Psoas muscle (tissue), 8 donors: ENCODE measurements around the gene EPO. TPM values are rescaled to one million over a fixed set of nuclear protein-coding genes. Genes with fewer than 3 reads are reported as not detected.
A peak's percentile ranks its signal among the peaks of the same experiment; 100 is the strongest.
"Not testable (repeated sequence)": the region's sequence is repeated elsewhere in the genome, so short reads cannot be mapped to it uniquely, and the experiment has no call there.

Experiments used
- ATAC-seq, 4 donors: fragments of 200-7000 bp; cut with Tn5 transposase; one replicate each; pipeline ENCODE4 v1.9.1; 2020; ENCODE audit warnings: moderate library complexity in 3 of 4, mild to moderate bottlenecking in 2 of 4
- DNase-seq, 2 donors: peaks; one replicate each; pipeline ENCODE4 v3.0.0-alpha.2; 2020
- H3K27ac ChIP-seq: fragments of 200-600 bp; one replicate; pipeline ENCODE4 v1.8.0; 2022
- H3K27me3 ChIP-seq, 3 donors: fragments of 200-600 bp in 1 of 3; one replicate each; pipeline versions ENCODE4 v1.6.1 to v1.8.0; 2013 to 2022; ENCODE audit warnings: low read length in 2 of 3, mild to moderate bottlenecking in 2 of 3, moderate library complexity in 1 of 3; ENCODE audit not compliant: insufficient read depth in 3 of 3
- H3K36me3 ChIP-seq, 2 donors: fragments of 200-600 bp in 1 of 2; one replicate each; pipeline versions ENCODE4 v1.6.1 to v1.8.0; 2013 to 2022; ENCODE audit warnings: low read depth in 1 of 2, mild to moderate bottlenecking in 1 of 2, moderate library complexity in 1 of 2; ENCODE audit not compliant: insufficient read depth in 1 of 2
- H3K4me1 ChIP-seq: fragments of 200-600 bp; one replicate; pipeline ENCODE4 v1.8.0; 2022
- H3K4me3 ChIP-seq: fragments of 200-600 bp; one replicate; pipeline ENCODE4 v1.8.0; 2022; ENCODE audit warnings: mild to moderate bottlenecking
- H3K9me3 ChIP-seq: fragments of 200-600 bp; one replicate; pipeline ENCODE4 v1.8.0; 2022
- CTCF ChIP-seq: fragments of 200-600 bp; IDR thresholded peaks from one replicate; pipeline ENCODE4 v1.8.0; 2022; ENCODE audit warnings: antibody characterized with exemption
- WGBS, 3 donors: extraction: QIAGEN DNeasy Blood & Tissue Kit; methylation state at CpG; one replicate each; pipeline versions ENCODE4 v1.1.6 to v1.1.7; 2013; 5-methylcytosine and 5-hydroxymethylcytosine counted together
- intact Hi-C, 2 donors: fragments of 100-400 bp; cut with DNase I; formaldehyde crosslinking; loops; one replicate each; pipeline versions ENCODE4 v1.11.0 to v1.14.2; 2022
- polyA plus RNA-seq, 3 donors: library from polyadenylated mRNA; stranded (reverse); fragments of 200-250 nt; gene quantifications; one replicate each; pipeline ENCODE4 v1.2.3, GENCODE V29; 2013
- total RNA-seq, 4 donors: library from RNA; stranded (reverse); fragmentation: NEBNext Ultra II Directional in 2 of 4; extraction: Animal tissue kit (Norgen Biotek cat#: 25700) in 2 of 4; gene quantifications; one replicate each; pipeline versions ENCODE4 v1.2.1 to v1.2.4, GENCODE V29; 2021 to 2023
- donor health status: healthy with polysubstance abuse.
- donor health status: DM: no; HTN: no; CAD: no; lungs with moderate emphysema.
- donor health status: Bipolar disorder and iron deficiency.
- donor health status: healthy.
- donor health status: DM: yes; HTN: yes; CAD: no.
- donor health status: DM: no; HTN: no; CAD: no.
- donor health status: DM: no; HTN: no; CAD: no.
- donor health status: DM: yes; HTN: yes; CAD: no.

EPO gene
- total and polyA plus RNA-seq, 7 donors = not detected

- no peak for TF ChIP-seq CTCF
- DNase-seq (peak in 1 of 2 donors; percentile 63), ATAC-seq (no peak)
- WGBS, 3 donors = 15 to 21% (median 18%) methylated on average over 30 to 34 of the region's 34 CpGs
- H3K36me3 ChIP-seq = peaks cover 0 to 19% of the 10 kb centered on the region in 2 donors
- H3K4me1 ChIP-seq = peaks cover 13% of the 10 kb centered on the region
- intact Hi-C loops = loop anchor here in 1 of 2 donors (5.0 kb wide), 1 partner anchor 146 kb away; the partner anchor contains the start of gene SLC12A9
- H3K27ac ChIP-seq = peak overlapping the region; percentile 89
- H3K9me3 ChIP-seq = no peaks in the 10 kb centered on the region
- H3K27me3 ChIP-seq = no peaks in the 10 kb centered on the region
- peak overlapping the region; percentile 80 for H3K4me3 ChIP-seq
These were observed 13.5 kb upstream of the EPO start for GRCh38 chr7:100706672-100707311.

- 82 to 93% (median 86%) methylated on average over 6 of the region's 6 CpGs for whole genome bisulfite sequencing, 3 donors
- no peak for ATAC-seq
- Histone ChIP-seq H3K27ac (no peak overlapping the region), H3K9me3 (no peaks in the 10 kb centered on the region), H3K36me3 (peaks cover 0 to 19% of the 10 kb centered on the region in 2 donors), H3K4me1 (peaks cover 13% of the 10 kb centered on the region), H3K4me3 (no peak overlapping the region), H3K27me3 (no peaks in the 10 kb centered on the region)
- TF ChIP-seq CTCF = no peak
- intact Hi-C loops = loop anchor here in 1 of 2 donors (5.0 kb wide), 1 partner anchor 144 kb away; the partner anchor contains the start of gene SLC12A9
- no peak for DNase-seq
These were observed 11.9 kb upstream of the EPO start for GRCh38 chr7:100708395-100708794.

- Histone ChIP-seq H3K36me3 (peaks cover 0 to 19% of the 10 kb centered on the region in 2 donors), H3K27me3 (no peaks in the 10 kb centered on the region), H3K9me3 (no peaks in the 10 kb centered on the region), H3K4me3 (no peak overlapping the region), H3K4me1 (peaks cover 7% of the 10 kb centered on the region), H3K27ac (no peak overlapping the region)
- no peak for DNase-seq
- intact Hi-C loops = no loop called here
- no peak for TF ChIP-seq CTCF
- 71 to 98% (median 72%) methylated on average over 4 of the region's 4 CpGs for WGBS, 3 donors
- no peak for ATAC-seq
These were observed 9.8 kb upstream of the EPO start for GRCh38 chr7:100710452-100710851.

GRCh38 chr7:100711369-100711768 lies 8.9 kb upstream of the EPO start:
- Histone ChIP-seq H3K4me1 (peaks cover 7% of the 10 kb centered on the region), H3K36me3 (peaks cover 0 to 19% of the 10 kb centered on the region in 2 donors), H3K27me3 (no peaks in the 10 kb centered on the region), H3K4me3 (no peak overlapping the region), H3K9me3 (no peaks in the 10 kb centered on the region), H3K27ac (no peak overlapping the region)
- intact Hi-C loops = no loop called here
- TF ChIP-seq CTCF = no peak
- DNase-seq = no peak
- WGBS, 3 donors = 75 to 82% (median 78%) methylated on average over 11 of the region's 11 CpGs
- ATAC-seq = no peak

- TF ChIP-seq CTCF = no peak
- peaks cover 0 to 4% (median 0%) of the 10 kb centered on the region in 3 donors for H3K27me3 ChIP-seq
- intact Hi-C loops = no loop called here
- no peaks in the 10 kb centered on the region for H3K9me3 ChIP-seq
- DNase-seq (no peak), ATAC-seq (no peak)
- 47 to 52% (median 51%) methylated on average over 8 of the region's 8 CpGs for WGBS, 3 donors
- no peaks in the 10 kb centered on the region for H3K36me3 ChIP-seq
- H3K4me3 ChIP-seq = no peak overlapping the region
- no peak overlapping the region for H3K27ac ChIP-seq
- H3K4me1 ChIP-seq = no peaks in the 10 kb centered on the region
These were observed 5.5 kb upstream of the EPO start for GRCh38 chr7:100714725-100715124.

GRCh38 chr7:100717073-100717472 lies 3.2 kb upstream of the EPO start:
- ATAC-seq, H3K9me3 ChIP-seq, H3K36me3 ChIP-seq, H3K4me1 ChIP-seq, DNase-seq, H3K27ac ChIP-seq, H3K4me3 ChIP-seq, intact Hi-C loops: not testable (repeated sequence)
- WGBS, 3 donors = 82 to 93% (median 86%) methylated on average over 2 of the region's 2 CpGs
- peaks cover 0 to 26% (median 12%) of the 10 kb centered on the region in 3 donors for H3K27me3 ChIP-seq
